ENCODE data around the gene ZNF345.

Gene ZNF345

GRCh38 chr19:36850559-36851442 lies at the start of gene ZNF345:
ZNF345 (plus strand) TSS chr19:36850876; CDS start chr19:36876831, 25,955 bp downstream.
- H3K4me1 ChIP-seq (ENCODE audit: insufficient read depth, low read length) = peaks cover 3% of the 10 kb centered on the region; the same call in 1 of the 2 replicates
- H3K27me3 ChIP-seq (ENCODE audit: insufficient read depth, low read length) = no peaks in the 10 kb centered on the region
- H3K36me3 ChIP-seq (ENCODE audit: insufficient read depth, low read depth, low read length) = peaks cover 16% of the 10 kb centered on the region
- peak within 1 kb of the TSS; percentile 93 for H3K4me3 ChIP-seq (ENCODE audit: low read length)
- peak within 1 kb of the TSS; percentile 22 for H3K27ac ChIP-seq (ENCODE audit: low read length)
- peaks cover 23% of the 10 kb centered on the region for H3K9me3 ChIP-seq (ENCODE audit: insufficient read depth, low read depth, low read length)
- H3K9ac ChIP-seq (ENCODE audit: low read depth, low read length) = peak within 1 kb of the TSS; percentile 90

- Histone ChIP-seq H3K27ac (ENCODE audit: low read length) (no peak overlapping the region), H3K9me3 (ENCODE audit: insufficient read depth, low read depth, low read length) (peaks cover 95% of the 10 kb centered on the region), H3K4me1 (ENCODE audit: insufficient read depth, low read length) (no peaks in the 10 kb centered on the region), H3K4me3 (ENCODE audit: low read length) (no peak overlapping the region), H3K9ac (ENCODE audit: low read depth, low read length) (no peak overlapping the region), H3K27me3 (ENCODE audit: insufficient read depth, low read length) (no peaks in the 10 kb centered on the region), H3K36me3 (ENCODE audit: insufficient read depth, low read depth, low read length) (no peaks in the 10 kb centered on the region)
Measured at GRCh38 chr19:36805364-36805763, 45.3 kb upstream of the ZNF345 start.

GRCh38 chr19:36807029-36807428 lies 43.6 kb upstream of the ZNF345 start:
- no peaks in the 10 kb centered on the region for H3K4me1 ChIP-seq (ENCODE audit: insufficient read depth, low read length)
- no peak overlapping the region for H3K27ac ChIP-seq (ENCODE audit: low read length)
- no peak overlapping the region for H3K4me3 ChIP-seq (ENCODE audit: low read length)
- no peak overlapping the region for H3K9ac ChIP-seq (ENCODE audit: low read depth, low read length)
- H3K9me3 ChIP-seq (ENCODE audit: insufficient read depth, low read depth, low read length) = peaks cover 98% of the 10 kb centered on the region
- no peaks in the 10 kb centered on the region for H3K36me3 ChIP-seq (ENCODE audit: insufficient read depth, low read depth, low read length)
- no peaks in the 10 kb centered on the region for H3K27me3 ChIP-seq (ENCODE audit: insufficient read depth, low read length)

- Histone ChIP-seq H3K4me3 (ENCODE audit: low read length) (peak overlapping the region; percentile 15; the same call in 1 of the 2 replicates), H3K27me3 (ENCODE audit: insufficient read depth, low read length) (no peaks in the 10 kb centered on the region), H3K4me1 (ENCODE audit: insufficient read depth, low read length) (no peaks in the 10 kb centered on the region), H3K9ac (ENCODE audit: low read depth, low read length) (no peak overlapping the region), H3K9me3 (ENCODE audit: insufficient read depth, low read depth, low read length) (peaks cover 98% of the 10 kb centered on the region), H3K27ac (ENCODE audit: low read length) (no peak overlapping the region), H3K36me3 (ENCODE audit: insufficient read depth, low read depth, low read length) (peaks cover 61% of the 10 kb centered on the region)
Measured at GRCh38 chr19:36819130-36819630, 31.5 kb upstream of the ZNF345 start.

- Histone ChIP-seq H3K9ac (ENCODE audit: low read depth, low read length) (no peak overlapping the region), H3K36me3 (ENCODE audit: insufficient read depth, low read depth, low read length) (peaks cover 76% of the 10 kb centered on the region), H3K27ac (ENCODE audit: low read length) (no peak overlapping the region), H3K4me1 (ENCODE audit: insufficient read depth, low read length) (no peaks in the 10 kb centered on the region), H3K27me3 (ENCODE audit: insufficient read depth, low read length) (no peaks in the 10 kb centered on the region), H3K9me3 (ENCODE audit: insufficient read depth, low read depth, low read length) (peaks cover 94% of the 10 kb centered on the region), H3K4me3 (ENCODE audit: low read length) (no peak overlapping the region)
Measured at GRCh38 chr19:36821758-36822157, 28.9 kb upstream of the ZNF345 start.

- Histone ChIP-seq H3K9me3 (ENCODE audit: insufficient read depth, low read depth, low read length) (peaks cover 68% of the 10 kb centered on the region), H3K27me3 (ENCODE audit: insufficient read depth, low read length) (no peaks in the 10 kb centered on the region), H3K27ac (ENCODE audit: low read length) (no peak overlapping the region), H3K36me3 (ENCODE audit: insufficient read depth, low read depth, low read length) (peaks cover 12% of the 10 kb centered on the region; the same call in 1 of the 2 replicates), H3K9ac (ENCODE audit: low read depth, low read length) (no peak overlapping the region), H3K4me1 (ENCODE audit: insufficient read depth, low read length) (no peaks in the 10 kb centered on the region), H3K4me3 (ENCODE audit: low read length) (no peak overlapping the region)
Measured at GRCh38 chr19:36833430-36833829, 17.2 kb upstream of the ZNF345 start.

- H3K4me1 ChIP-seq (ENCODE audit: insufficient read depth, low read length) = no peaks in the 10 kb centered on the region; the same call in 1 of the 2 replicates
- H3K27me3 ChIP-seq (ENCODE audit: insufficient read depth, low read length) = no peaks in the 10 kb centered on the region
- peak overlapping the region; percentile 88 for H3K9ac ChIP-seq (ENCODE audit: low read depth, low read length)
- peak overlapping the region; percentile 85 for H3K4me3 ChIP-seq (ENCODE audit: low read length)
- peak overlapping the region; percentile 53 for H3K27ac ChIP-seq (ENCODE audit: low read length)
- H3K9me3 ChIP-seq (ENCODE audit: insufficient read depth, low read depth, low read length) = peaks cover 29% of the 10 kb centered on the region
- H3K36me3 ChIP-seq (ENCODE audit: insufficient read depth, low read depth, low read length) = peaks cover 6% of the 10 kb centered on the region; the same call in 1 of the 2 replicates
Measured at GRCh38 chr19:36837176-36837905, 13.3 kb upstream of the ZNF345 start.

- Histone ChIP-seq H3K36me3 (ENCODE audit: insufficient read depth, low read depth, low read length) (peaks cover 8% of the 10 kb centered on the region; the same call in 1 of the 2 replicates), H3K4me1 (ENCODE audit: insufficient read depth, low read length) (no peaks in the 10 kb centered on the region; the same call in 1 of the 2 replicates), H3K27me3 (ENCODE audit: insufficient read depth, low read length) (no peaks in the 10 kb centered on the region), H3K27ac (ENCODE audit: low read length) (peak within 1 kb of the TSS; percentile 53), H3K9ac (ENCODE audit: low read depth, low read length) (peak within 1 kb of the TSS; percentile 88), H3K4me3 (ENCODE audit: low read length) (peak within 1 kb of the TSS; percentile 85), H3K9me3 (ENCODE audit: insufficient read depth, low read depth, low read length) (peaks cover 23% of the 10 kb centered on the region)
Measured at GRCh38 chr19:36837906-36838783, 12.5 kb upstream of the ZNF345 start, which contains the start of gene ZNF790. ZNF790 (minus strand) TSS chr19:36838387; CDS start chr19:36825619, 12,768 bp downstream.

- Histone ChIP-seq H3K9ac (ENCODE audit: low read depth, low read length) (peak overlapping the region; percentile 88; the same call in 1 of the 2 replicates), H3K27ac (ENCODE audit: low read length) (peak overlapping the region; percentile 49), H3K4me3 (ENCODE audit: low read length) (peak overlapping the region; percentile 85), H3K27me3 (ENCODE audit: insufficient read depth, low read length) (no peaks in the 10 kb centered on the region), H3K36me3 (ENCODE audit: insufficient read depth, low read depth, low read length) (peaks cover 5% of the 10 kb centered on the region; the same call in 1 of the 2 replicates), H3K4me1 (ENCODE audit: insufficient read depth, low read length) (no peaks in the 10 kb centered on the region; the same call in 1 of the 2 replicates), H3K9me3 (ENCODE audit: insufficient read depth, low read depth, low read length) (peaks cover 16% of the 10 kb centered on the region)
Measured at GRCh38 chr19:36838784-36839324, 11.8 kb upstream of the ZNF345 start.

- Histone ChIP-seq H3K27me3 (ENCODE audit: insufficient read depth, low read length) (no peaks in the 10 kb centered on the region), H3K9ac (ENCODE audit: low read depth, low read length) (no peak overlapping the region), H3K36me3 (ENCODE audit: insufficient read depth, low read depth, low read length) (peaks cover 9% of the 10 kb centered on the region; the same call in 1 of the 2 replicates), H3K4me3 (ENCODE audit: low read length) (no peak overlapping the region), H3K27ac (ENCODE audit: low read length) (no peak overlapping the region), H3K9me3 (ENCODE audit: insufficient read depth, low read depth, low read length) (peaks cover 2% of the 10 kb centered on the region; the same call in 1 of the 2 replicates), H3K4me1 (ENCODE audit: insufficient read depth, low read length) (peaks cover 3% of the 10 kb centered on the region; the same call in 1 of the 2 replicates)
Measured at GRCh38 chr19:36847968-36848367, 2.7 kb upstream of the ZNF345 start.

Measured in iPS-20b (cell line).